ENCODE results near the gene ERVW-1.
"Not testable (repeated sequence)": the region's sequence is repeated elsewhere in the genome, so short reads cannot be mapped to it uniquely, and the experiment has no call there.

Gene ERVW-1

GRCh38 chr7:92477681-92478080 is at the start of gene ERVW-1:
ERVW-1 (minus strand) TSS chr7:92477946; CDS start chr7:92470381, 7,565 bp downstream.
- not testable (repeated sequence) for DNase-seq (ENCODE audit: low spot score)

GRCh38 chr7:92523110-92523509 is 45.4 kb upstream of the ERVW-1 start:
- no peak for DNase-seq (ENCODE audit: low spot score)

DNA sequence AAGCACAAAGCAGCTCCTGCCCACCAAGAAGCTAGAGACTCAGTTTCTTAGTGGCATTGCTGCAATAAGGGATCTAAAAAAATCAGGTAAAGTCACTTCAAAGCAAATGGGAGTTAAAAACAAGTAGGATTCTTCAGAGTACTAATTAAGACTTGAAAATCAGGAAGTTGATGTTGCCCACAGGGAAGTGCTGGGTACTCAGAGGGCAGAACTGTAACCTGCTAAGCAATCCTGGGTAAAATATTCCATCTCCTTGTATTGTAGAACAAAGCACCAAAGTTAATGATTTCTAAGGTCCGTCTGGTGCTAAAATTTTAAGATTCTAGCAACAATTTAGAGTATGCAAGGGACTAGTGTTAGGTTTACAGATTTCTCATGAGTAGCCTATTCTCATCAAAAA is 42.3 kb upstream of the ERVW-1 start:
- DNase-seq (ENCODE audit: low spot score) = no peak

DNA sequence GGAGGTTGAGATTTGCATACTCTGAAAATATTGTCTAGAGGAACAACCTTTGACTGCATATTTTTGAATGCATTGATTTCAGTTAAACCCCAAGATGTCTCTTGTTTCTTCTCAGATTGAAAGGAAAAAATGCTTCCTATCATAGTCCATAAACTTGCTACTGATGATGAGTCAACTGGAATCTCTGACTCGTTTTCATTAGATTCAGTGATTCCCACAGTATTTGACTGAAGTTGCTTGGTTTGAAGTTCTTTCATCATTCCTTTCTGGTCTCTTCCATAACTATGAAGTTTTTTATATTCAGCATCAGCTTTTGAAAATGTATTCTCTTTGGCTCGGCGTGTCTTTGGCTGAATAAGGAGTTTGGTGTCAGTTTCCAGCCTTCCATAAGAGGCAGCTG is 39.9 kb upstream of the ERVW-1 start:
- DNase-seq (ENCODE audit: low spot score) = peak; percentile 34

DNA sequence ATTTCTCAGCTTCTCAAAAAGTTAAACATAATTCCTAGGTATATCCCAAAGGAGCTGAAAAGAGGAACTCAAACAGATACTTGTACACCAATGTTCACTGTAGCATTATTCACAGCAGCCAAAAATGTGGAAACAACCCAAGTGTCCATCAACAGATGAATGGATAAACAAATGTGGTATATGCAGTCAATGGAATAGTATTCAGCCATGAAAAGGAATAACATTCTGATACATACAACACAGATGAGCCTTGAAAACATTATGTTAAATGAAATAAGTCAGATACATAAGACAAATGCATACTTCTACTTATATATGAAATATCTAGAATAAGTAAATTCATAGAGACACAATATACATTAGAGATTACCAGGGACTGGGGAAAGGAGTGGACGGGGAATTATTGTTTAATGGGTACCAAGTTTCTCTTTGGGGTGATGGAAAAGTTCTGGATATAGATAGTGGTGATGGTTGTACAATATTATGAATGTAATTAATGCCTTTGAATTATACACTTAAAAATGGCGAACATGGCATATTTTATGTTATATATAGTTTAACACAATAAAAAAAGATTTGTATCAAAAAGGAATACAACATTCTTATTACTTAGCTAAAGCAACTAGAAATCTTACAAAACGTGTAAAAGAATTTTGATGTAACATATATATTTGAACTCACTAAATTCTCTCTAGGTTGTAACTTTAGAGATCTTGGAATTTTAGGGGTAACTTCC is 35.6 kb upstream of the ERVW-1 start:
- no peak for DNase-seq (ENCODE audit: low spot score)

DNA sequence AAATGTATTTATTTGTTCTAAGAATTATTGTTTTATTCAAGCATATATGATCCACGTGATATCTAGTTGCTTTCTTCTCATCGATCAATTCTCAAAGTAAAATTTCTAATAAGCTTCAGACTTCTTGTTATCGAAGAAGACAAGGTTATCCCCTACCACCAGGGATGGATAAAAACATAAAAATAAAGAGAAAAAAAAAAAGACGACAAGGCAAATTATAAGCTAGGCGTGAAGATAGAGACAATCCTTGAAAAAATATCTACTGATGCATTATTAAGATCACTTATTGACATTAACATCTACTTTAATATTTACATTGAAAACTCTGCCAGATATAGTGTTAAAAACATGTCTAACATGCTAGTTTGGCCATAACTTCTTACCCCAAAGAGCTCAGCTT is 31.2 kb upstream of the ERVW-1 start:
- DNase-seq (ENCODE audit: low spot score) = no peak

- DNase-seq (ENCODE audit: low spot score) = no peak
Observed at GRCh38 chr7:92506363-92506762, 28.6 kb upstream of the ERVW-1 start.

DNA sequence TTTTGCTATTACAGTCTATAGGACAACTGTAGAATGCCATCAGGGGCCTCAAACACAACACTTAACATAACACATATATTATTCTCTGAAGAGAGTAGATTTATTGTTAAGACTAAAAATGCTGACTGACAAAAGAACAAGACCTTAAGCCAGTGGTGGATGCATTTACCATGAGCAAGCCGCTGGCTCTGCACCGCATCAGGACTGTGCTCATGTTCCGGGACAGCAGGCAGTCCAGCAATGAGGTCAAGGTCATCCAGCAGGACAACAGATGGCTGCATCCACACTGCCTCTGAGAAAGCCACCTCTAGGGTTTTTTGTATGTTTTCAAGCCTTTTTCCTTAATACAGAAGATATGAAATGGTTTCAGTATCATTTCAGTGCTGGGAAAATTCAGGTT is 26.8 kb upstream of the ERVW-1 start:
- DNase-seq (ENCODE audit: low spot score) = no peak

DNA sequence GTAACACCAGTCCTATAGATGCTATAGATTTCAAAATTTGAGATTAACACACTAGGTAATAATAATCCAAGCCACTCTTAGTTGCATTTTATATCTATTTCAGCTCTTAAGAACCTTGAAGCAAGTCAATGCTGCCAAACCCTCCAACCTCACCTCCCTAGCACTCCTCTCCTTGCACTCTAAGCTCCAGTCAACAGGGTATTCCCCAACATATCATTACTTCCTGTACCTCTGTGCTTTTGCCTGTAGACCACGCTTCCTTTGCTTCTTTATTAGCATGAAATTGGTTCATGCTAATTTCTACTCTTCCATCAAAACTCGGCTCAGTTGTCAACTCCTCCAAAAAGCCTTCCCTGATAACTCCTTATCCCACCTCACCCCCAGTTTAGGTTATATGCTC is 26.0 kb upstream of the ERVW-1 start:
- DNase-seq (ENCODE audit: low spot score) = no peak

GRCh38 chr7:92498557-92498956 is 20.8 kb upstream of the ERVW-1 start:
- DNase-seq (ENCODE audit: low spot score) = no peak

DNA sequence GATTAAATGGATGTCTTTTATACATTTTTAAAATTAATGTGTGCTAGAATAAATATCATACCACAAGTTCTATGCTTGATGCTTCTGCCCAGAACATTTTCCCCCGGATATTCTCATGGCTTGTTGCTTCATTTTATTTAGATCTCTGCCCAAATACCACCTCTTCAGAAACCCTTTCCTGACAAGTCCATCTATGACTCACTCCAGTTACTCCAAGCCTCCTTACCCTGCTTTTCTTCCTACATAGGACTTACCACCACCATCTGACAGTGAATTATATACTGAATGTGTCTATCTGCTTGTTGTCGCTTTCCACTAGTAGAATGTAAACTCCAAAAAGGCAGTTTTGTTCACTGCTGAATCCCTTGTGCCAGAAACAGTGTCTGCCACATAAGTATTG is 19.1 kb upstream of the ERVW-1 start:
- no peak for DNase-seq (ENCODE audit: low spot score)

DNA sequence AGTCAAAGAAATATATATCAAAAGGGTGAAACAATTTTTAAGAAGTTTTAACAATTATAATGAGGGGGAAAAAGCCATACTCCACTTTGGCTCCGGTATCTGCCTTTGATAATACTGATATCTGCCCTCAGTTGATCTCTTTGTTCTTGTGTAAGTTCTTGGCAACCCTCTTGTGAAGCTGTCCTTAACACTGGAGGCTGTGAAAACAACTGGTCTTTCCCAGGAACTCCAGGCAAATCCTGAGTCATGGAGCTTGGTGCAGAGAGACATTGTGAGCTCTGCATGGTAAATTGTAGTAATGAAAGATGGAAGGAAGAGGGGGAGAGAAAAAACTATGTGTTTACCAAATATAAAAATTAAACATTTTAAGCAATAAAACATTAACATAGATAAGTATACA is 11.9 kb upstream of the ERVW-1 start:
- DNase-seq (ENCODE audit: low spot score) = no peak

- DNase-seq (ENCODE audit: low spot score) = no peak
Observed at GRCh38 chr7:92487804-92488203, 10.1 kb upstream of the ERVW-1 start.

DNA sequence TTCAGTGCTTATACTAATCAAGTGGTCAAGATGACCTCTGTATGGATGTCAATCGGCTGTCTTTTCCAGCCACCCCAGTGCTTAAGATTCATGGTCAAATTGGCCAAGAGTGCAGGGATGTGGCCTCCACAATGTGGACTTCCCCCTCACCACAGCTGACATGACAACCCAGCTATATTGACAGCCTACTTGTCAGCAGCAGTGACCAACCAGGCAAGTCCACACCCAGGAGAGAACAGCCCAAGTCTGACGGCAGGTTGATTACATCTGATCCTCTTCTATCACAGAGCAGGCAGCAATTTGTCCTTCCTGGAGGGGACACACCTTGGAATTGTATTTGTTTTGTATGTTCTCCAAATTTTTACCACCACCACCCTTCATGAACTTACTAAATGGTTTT is 8.2 kb upstream of the ERVW-1 start:
- no peak for DNase-seq (ENCODE audit: low spot score)

- no peak for DNase-seq (ENCODE audit: low spot score)
Observed at GRCh38 chr7:92485267-92485892, 7.6 kb upstream of the ERVW-1 start.

GRCh38 chr7:92484226-92484625 is 6.5 kb upstream of the ERVW-1 start:
- not testable (repeated sequence) for DNase-seq (ENCODE audit: low spot score)

DNA sequence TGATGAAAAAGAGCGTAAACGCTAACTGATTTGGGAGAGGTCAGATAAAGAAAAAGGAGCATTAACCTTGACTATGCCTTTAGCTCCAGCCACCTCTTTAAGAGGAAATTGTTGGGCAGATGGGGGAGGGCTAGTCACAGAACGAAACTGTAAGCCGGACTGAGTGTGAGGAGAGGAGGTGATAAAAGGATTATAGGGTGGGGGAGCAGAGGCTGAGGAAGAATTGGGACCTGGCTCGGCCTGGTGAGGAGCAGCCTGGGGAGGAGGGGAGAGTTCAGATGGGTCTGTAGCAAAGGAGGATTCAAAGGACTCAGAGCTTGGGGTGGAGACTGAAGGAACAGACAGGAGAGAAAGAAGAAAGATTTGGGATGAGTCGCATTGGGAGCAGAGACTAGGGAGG is 5.9 kb upstream of the ERVW-1 start:
- not testable (repeated sequence) for DNase-seq (ENCODE audit: low spot score)

GRCh38 chr7:92479146-92479545 is 1.4 kb upstream of the ERVW-1 start:
- DNase-seq (ENCODE audit: low spot score) = not testable (repeated sequence)

- DNase-seq (ENCODE audit: low spot score) = no peak
Observed at GRCh38 chr7:92478711-92479110, 965 bp upstream of the ERVW-1 start.

DNA sequence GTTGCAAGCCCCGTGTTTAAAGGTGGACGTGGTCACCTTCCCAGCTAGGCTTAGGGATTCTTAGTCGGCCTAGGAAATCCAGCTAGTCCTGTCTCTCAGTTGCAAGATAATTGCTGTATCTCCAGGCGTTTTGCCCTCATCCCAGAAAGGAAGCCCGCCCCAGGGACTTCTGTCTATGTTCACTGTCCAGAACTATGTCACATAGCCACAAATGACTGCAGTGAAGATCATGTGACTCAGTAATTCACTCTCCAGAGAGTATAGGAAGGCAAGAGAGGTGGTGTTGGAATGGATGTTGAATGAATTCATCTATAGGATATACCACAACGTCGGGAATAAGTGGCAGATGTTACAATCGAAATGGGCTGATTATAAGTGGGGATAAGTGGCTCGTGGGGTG is 349 bp upstream of the ERVW-1 start:
- no peak for DNase-seq (ENCODE audit: low spot score)

GRCh38 chr7:92475851-92476590 is 1.7 kb downstream of the ERVW-1 start:
- not testable (repeated sequence) for DNase-seq (ENCODE audit: low spot score)

GRCh38 chr7:92475261-92475770 is 2.4 kb downstream of the ERVW-1 start:
- not testable (repeated sequence) for DNase-seq (ENCODE audit: low spot score)

DNA sequence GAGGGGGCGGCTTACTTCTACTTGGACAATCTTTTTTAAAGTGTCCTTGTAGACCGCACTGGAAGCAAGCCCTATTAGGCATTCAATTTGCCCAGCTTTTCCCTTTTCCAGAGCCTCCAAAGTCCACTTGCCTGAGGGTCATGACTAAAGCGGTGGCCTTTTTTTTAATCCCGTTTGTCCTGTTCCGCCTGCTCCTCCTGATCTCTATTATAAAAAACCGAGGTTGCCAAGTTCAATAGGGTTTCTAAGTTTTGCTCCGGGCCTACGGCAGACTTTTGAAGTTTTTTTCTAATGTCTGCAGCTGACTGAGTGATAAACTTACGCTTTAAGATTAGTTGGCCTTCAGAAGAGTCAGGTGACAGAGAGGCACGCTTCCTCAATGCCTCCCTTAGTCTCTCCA is 3.8 kb downstream of the ERVW-1 start:
- DNase-seq (ENCODE audit: low spot score) = not testable (repeated sequence)

Measured in kidney tubule cell (primary cell).